HG02870 (cell line): ENCODE results near the gene SLC15A4.
"Not testable (repeated sequence)": the region's sequence is repeated elsewhere in the genome, so short reads cannot be mapped to it uniquely, and the experiment has no call there.

Experiments used
- ATAC-seq: cut with Tn5 transposase; IDR thresholded peaks from one replicate; pipeline ENCODE4 v1.9.1; 2021; ENCODE audit warnings: mild to moderate bottlenecking, moderate library complexity; ENCODE audit not compliant: unreplicated experiment

Gene SLC15A4

GRCh38 chr12:128844031-128844635 lies 20.4 kb upstream of the SLC15A4 start:
- ATAC-seq: no peak

DNA sequence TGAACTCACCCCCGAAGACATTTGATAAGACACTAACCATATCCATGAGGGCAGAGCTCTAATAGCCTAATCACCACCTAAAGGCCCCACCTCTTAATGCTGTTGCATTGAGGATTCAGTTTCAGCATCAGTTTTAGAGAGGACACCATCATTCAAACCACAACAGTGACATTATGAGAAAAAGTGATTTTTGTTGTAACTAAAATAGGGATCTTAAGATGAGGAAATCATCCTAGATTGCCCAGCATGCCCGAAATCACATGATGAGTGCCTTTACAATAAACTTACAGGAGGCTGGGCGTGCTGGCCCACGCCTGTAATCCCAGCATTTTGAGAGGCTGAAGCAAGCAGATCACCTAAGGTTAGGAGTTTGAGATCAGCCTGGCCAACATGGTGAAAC lies 19.8 kb upstream of the SLC15A4 start:
- ATAC-seq: no peak

DNA sequence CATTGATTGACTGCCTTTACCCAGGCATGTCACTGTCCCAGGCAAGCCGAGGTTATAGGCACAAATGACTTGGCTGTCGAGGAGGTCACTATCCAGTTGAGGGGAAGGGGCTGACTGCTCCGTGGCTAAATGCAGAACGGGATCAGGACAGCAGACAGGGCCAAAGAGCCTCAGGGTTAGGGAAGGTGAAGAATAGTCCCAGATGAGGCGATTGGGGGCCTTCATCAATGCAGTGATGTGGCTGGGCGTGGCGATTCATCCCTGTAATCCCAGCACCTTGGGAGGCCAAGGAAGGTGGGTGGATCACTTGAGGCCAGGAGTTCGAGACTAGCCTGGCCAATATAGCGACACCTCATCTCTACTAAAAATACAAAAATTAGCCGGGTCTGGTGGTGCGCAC lies 18.8 kb upstream of the SLC15A4 start:
- ATAC-seq: no peak

- peak; percentile 77 for ATAC-seq
Measured at GRCh38 chr12:128840862-128841468, 17.2 kb upstream of the SLC15A4 start.

GRCh38 chr12:128839885-128840284 lies 16.1 kb upstream of the SLC15A4 start:
- not testable (repeated sequence) for ATAC-seq

DNA sequence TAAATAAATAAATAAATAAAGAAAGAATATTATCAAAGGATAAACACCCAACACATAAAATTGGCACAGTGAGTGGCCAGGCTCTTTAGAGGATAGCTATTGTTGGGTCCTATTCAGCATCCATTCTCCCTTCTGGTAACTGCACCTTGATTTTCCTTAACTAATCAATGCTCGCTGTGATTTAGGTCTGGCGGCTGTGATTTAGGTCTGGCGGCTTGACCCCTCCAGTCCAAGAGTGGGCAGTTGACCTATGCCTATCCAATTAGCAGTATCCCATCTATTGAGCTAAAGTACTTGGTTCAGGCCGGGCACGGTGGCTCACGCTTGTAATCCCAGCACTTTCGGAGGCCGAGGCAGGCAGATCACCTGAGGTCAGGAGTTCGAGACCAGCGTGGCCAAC lies 9.7 kb upstream of the SLC15A4 start:
- no peak for ATAC-seq

DNA sequence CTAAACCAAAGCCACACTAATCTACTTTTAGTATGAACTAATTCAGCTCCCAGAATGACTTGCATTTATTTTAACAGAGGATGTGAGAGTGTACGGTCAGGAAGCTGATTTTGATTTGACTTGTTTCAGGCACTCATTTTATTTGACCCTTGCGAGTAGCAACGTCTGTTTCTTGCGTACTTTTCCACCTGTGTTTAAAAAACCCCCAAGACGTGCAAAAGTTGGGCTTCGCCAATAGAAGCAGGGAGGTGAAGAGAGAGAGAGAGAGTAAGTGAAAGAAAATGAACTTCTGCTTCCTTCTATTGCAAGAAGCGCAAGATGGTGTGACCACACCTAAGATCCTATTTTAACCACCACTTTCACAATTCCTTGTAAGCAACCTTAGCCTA lies 6.7 kb upstream of the SLC15A4 start:
- ATAC-seq: peak; percentile 56

DNA sequence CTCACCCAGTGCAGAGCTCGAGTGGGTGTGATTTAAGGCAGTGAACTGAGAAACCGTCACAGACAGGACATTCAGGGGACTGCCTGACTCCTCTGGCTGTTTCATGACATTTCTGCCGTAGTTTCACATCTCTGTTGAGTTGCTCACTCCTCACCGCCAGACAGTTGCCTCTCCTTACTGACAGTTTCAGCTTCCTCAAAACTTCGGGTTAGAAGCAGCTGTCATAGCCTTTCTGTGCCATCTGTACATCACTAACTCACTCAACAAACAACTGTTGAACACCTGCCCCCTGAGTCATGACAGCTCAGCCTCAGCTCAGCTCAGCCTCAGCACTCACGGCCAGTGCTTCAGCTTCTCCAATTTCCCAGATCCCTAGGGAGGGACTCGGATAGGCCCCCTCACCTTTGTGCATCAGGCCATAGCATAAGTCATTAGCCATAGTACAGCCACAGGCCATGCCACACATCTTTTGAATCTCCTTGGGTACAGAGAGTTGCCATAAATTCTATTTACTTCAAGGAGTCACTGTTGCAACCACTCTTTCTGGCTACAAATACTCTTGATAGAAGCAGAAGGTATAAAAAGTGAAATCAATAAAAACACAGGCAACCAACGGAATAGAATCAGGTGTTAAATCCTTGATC lies 6.2 kb upstream of the SLC15A4 start:
- peak; percentile 87 for ATAC-seq

- no peak for ATAC-seq
Measured at GRCh38 chr12:128827724-128828123, 4.0 kb upstream of the SLC15A4 start.

- no peak for ATAC-seq
Measured at GRCh38 chr12:128825835-128826234, 2.1 kb upstream of the SLC15A4 start.

DNA sequence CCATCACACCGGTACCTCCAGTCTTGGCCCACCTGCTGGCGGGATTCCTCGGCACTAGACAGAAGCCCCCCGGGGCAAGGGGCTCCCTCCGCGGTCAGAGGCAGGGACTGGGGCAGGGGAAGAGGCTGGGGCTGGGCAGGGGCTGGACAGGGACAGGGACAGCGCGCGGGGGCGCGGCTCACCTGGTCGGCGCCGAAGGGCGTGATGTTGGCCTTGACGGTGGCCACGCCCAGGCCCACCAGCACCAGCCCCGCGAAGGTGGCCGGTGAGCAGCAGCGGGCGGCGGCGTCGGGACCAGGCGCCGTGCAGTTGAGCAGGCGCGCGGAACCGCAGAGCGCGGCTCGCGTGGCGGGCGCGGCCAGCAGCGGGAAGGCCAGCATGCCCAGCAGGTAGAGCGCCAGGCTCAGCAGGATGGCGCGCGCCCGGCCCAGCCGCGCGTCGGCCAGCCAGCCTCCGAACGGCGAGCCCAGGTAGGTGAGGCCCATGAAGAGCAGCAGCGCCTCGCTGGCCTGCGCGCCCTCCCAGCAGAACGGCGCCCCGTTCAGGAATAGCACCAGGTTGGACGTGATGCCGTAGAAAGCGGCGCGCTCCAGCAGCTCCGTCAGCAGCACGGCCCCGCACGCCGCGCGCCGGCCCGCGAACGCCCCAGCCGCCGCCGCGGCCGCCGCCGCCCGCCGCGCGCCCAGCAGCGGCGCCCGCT lies 392 bp downstream of the SLC15A4 start:
- peak; percentile 16 for ATAC-seq

DNA sequence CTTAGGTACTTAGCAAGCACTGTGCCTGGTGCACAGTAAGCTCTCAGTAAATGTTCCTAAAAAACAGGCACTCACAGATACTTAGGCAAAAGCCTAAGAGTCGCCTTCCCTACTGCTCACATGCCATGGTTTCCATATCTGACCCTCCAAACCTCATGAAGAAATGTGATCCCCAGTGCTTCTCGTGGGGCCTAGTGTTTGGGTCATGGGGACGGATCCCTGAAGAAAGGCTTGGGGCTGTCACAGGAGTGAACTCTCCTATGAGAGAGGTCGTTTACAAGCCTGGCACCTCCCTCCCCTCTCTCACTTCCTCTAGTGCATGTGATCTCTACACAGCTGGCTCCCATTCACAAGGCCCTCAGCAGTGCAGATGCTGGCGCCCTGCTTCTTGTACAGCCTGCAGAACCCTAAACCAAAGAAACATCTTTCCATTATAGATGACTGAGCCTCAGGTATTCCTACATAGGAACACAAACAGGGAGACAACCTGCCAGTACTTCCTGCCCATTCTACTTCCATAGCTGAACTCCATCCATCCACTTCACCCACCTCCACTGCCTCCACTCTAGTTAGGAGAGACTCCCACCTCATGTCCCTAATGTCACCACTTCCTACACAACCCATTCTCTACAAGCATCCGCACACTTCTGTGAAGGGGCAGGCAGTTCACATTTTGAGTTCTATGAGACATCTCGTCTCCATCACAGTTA lies 2.9 kb downstream of the SLC15A4 start:
- ATAC-seq: peak; percentile 52

DNA sequence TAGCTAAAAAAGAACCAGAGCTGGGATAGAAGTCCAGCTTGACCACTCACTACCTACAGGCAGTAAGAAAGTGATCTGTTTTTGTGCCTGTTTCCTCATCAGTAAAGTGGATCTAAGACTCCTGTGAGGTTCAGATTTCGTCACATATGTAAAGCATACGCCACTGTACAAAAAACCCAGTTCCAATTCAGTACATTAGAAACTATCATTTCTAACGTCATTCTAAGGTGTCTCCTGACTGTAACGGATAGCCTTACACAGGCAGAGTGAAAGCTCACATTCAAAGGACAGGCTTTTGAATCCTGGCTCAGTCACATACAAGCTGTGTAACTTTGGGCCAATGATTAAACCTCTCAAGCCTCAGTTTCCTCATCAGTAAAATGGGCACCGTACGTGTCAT lies 3.5 kb downstream of the SLC15A4 start:
- ATAC-seq: no peak

DNA sequence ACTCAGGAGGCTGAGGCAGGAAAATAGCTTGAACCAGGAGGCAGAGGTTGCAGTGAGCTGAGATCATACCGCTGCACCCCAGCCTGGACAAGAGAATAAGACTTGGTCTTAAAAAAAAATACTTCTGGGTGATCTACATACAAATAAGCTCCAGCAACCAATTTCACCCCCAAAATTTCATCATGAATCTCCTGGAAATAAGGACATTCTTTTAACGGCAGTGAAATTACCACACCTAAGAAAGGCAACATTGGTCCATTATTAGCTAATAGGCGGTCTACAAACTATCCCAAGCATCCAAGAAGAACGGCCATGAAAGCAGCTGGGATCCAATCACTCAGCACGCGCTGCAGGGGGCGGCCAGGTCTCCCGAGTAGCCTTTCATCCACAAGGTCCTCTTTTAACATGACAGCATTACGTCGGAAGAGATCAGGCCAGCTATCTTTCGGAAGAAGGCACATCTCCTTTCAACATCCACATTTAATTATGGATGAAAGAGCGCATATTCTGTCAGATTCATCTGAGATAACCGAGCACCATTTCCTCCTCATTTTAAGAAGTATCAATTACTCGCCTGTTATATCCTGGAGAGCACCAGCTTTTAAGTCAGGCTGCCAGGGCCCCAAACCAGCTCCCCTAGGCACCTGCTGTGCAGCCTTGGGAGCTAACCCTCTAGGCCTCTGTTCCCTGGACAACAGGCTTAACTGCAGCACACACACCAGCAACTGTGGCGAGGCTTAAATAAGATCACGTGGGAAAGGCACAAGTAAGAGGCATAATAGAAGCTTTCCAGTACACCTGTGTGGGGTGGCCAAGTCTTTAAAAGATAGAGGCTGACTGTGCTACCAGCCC lies 4.2 kb downstream of the SLC15A4 start:
- ATAC-seq: no peak

- peak; percentile 41 for ATAC-seq
Measured at GRCh38 chr12:128818065-128819022, 5.4 kb downstream of the SLC15A4 start.

DNA sequence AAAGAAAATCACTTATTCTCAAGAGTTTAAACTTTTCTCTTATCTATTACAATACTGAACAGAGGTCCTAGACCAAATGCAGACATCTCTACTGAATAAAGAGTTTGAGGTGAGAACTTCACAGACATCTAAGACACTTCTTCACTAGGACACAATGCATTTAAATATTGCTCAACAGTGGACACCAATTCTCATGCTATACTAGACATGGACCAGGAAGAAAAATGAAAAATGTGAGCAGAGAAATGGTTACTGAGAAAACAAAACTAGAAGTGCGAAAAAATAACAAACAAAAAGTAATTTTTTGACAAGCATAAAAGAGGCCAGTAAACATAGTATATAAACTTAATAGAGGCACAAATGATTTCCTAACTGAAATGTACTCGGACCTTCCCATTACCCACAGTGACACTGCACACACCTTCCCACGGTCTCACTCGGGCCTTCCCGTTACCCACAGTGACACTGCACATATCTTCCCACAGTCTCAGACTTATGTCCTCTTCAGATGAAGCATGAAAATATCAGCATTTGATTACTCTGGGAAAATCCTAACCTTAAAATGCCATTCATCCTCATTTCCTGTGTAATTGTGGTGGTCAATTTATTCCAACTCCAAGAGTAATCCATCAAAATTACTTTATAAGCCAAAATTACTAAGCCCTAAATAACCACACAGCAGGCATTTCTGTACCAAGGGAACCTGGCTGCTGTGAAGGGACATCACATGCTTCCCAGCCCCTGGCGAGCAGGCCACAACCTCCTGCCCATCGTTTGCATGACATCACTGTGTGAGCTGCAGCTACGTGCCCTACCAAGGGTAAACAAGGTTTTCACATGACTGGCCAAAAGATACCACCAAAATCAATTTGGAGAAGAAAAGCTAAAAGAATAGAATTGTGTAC lies 6.4 kb downstream of the SLC15A4 start:
- ATAC-seq: peak; percentile 20

- no peak for ATAC-seq
Measured at GRCh38 chr12:128816643-128816920, 7.2 kb downstream of the SLC15A4 start.
